HPDE6-E6E7 (cell line): ENCODE results near the gene MARCKSL1.
"Not testable (repeated sequence)": the region's sequence is repeated elsewhere in the genome, so short reads cannot be mapped to it uniquely, and the experiment has no call there.

Experiments
- DNase-seq: peaks from one replicate; pipeline ENCODE4 v3.0.0; 2011; ENCODE audit warnings: missing footprints; ENCODE audit errors: extremely low spot score

MARCKSL1 gene

DNA sequence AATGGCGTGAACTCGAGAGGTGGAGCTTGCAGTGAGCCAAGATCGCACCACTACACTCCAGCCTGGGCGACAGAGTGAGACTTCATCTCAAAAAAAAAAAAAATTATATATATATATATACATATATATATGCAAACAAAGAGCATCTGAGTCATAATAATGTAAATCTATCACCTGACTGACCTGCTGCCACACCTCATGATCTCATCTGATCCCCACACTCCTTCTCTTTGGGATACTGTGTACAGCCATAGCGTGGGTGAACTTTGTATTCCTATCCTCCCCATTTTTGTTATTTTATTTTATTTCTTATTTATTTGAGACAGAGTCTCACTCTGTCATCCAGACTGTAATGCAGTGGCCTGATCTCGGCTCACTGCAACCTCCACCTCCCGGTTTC lies 46.8 kb downstream of the MARCKSL1 start:
- DNase-seq, result peak; percentile 71

DNA sequence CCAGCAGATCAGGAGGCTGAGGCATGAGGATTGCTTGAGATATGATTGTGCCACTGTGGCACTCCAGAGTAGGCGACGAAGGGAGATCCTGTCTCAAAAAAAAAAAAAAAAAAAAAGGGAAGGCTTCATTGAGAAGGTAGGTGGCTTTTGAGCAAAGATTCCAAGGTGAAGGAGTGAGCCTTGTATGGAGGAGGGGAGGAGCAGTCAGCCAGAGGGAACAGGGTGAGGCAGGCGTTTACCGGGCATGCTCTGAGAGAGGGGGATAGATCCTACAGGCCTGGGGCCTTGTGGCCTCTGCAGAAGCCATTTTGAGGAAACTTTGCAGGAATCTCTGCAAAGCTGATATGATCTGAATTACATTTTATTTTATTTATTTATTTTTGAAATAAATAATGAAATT lies 49.3 kb downstream of the MARCKSL1 start:
- no peak for DNase-seq

DNA sequence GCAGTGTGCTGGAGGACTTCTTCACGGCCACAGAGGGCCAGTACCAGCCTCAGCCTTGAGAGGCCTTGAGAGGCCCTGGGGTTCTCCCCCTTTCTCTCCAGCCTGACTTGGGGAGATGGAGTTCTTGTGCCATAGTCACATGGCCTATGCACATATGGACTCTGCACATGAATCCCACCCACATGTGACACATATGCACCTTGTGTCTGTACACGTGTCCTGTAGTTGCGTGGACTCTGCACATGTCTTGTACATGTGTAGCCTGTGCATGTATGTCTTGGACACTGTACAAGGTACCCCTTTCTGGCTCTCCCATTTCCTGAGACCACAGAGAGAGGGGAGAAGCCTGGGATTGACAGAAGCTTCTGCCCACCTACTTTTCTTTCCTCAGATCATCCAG lies 50.4 kb downstream of the MARCKSL1 start:
- DNase-seq, result no peak

- DNase-seq, result not testable (repeated sequence)
These were observed 51.3 kb downstream of the MARCKSL1 start for GRCh38 chr1:32284777-32285176.
